H9 (cell line): ENCODE results near the gene TSEN34. TPM values are rescaled to one million over a fixed set of nuclear protein-coding genes. Genes with fewer than 3 reads are reported as not detected.

Experiments used
- DNase-seq: peaks from one replicate; pipeline ENCODE4 v3.0.0-alpha.2; 2017
- H2AFZ ChIP-seq: one replicate; pipeline ENCODE4 v1.6.1; 2013; ENCODE audit warnings: mild to moderate bottlenecking, low read length, control low read depth, moderate library complexity
- H2AK5ac ChIP-seq: 2 replicates; pipeline ENCODE4 v1.6.1; 2013; ENCODE audit warnings: low read length, control low read depth, mixed read lengths; ENCODE audit not compliant: insufficient read length
- H2BK120ac ChIP-seq: one replicate; pipeline ENCODE4 v1.6.1; 2013; ENCODE audit warnings: low read depth, mild to moderate bottlenecking, low read length, control low read depth, inconsistent platforms; ENCODE audit not compliant: poor library complexity, severe bottlenecking
- H2BK12ac ChIP-seq: 2 replicates; pipeline ENCODE4 v1.6.1; 2013; ENCODE audit warnings: low read length, control low read depth, mixed read lengths, low read depth; ENCODE audit not compliant: insufficient read length
- H2BK15ac ChIP-seq: 2 replicates; pipeline ENCODE4 v1.6.1; 2013; ENCODE audit warnings: low read depth, low read length, control low read depth
- H2BK20ac ChIP-seq: one replicate; pipeline ENCODE4 v1.6.1; 2013; ENCODE audit warnings: low read depth, mild to moderate bottlenecking, low read length, control low read depth, inconsistent platforms; ENCODE audit not compliant: poor library complexity, severe bottlenecking
- H2BK5ac ChIP-seq: 2 replicates; pipeline ENCODE4 v1.6.1; 2013; ENCODE audit warnings: low read length, control low read depth, mixed read lengths; ENCODE audit not compliant: insufficient read length
- H3K14ac ChIP-seq: 2 replicates; pipeline ENCODE4 v1.6.1; 2013; ENCODE audit warnings: low read length, control low read depth; ENCODE audit not compliant: insufficient read depth
- H3K18ac ChIP-seq: 2 replicates; pipeline ENCODE4 v1.6.1; 2013; ENCODE audit warnings: low read depth, mild to moderate bottlenecking, mixed read lengths, low read length, control low read depth; ENCODE audit not compliant: insufficient read length
- H3K23ac ChIP-seq: 2 replicates; pipeline ENCODE4 v1.6.1; 2013; ENCODE audit warnings: low read length, control low read depth, mixed read lengths, low read depth; ENCODE audit not compliant: insufficient read length
- H3K23me2 ChIP-seq: 2 replicates; pipeline ENCODE4 v1.6.1; 2013; ENCODE audit warnings: low read depth, mild to moderate bottlenecking, mixed read lengths, low read length, control low read depth; ENCODE audit not compliant: insufficient read length, poor library complexity, severe bottlenecking
- H3K27ac ChIP-seq: 2 replicates; pipeline ENCODE4 v1.5.1; 2013; ENCODE audit warnings: low read length, control low read depth, mixed read lengths, low read depth; ENCODE audit not compliant: insufficient read length
- H3K27me3 ChIP-seq: 2 replicates; pipeline ENCODE4 v1.6.1; 2013; ENCODE audit warnings: low read length, control low read depth, inconsistent platforms; ENCODE audit not compliant: insufficient read depth
- H3K4ac ChIP-seq: 2 replicates; pipeline ENCODE4 v1.6.1; 2013; ENCODE audit warnings: low read depth, mild to moderate bottlenecking, control low read depth, inconsistent platforms, low read length, moderate library complexity
- H3K4me1 ChIP-seq: 2 replicates; pipeline ENCODE4 v1.6.1; 2013; ENCODE audit warnings: low read length, control low read depth, inconsistent platforms; ENCODE audit not compliant: insufficient read depth
- H3K4me2 ChIP-seq: 2 replicates; pipeline ENCODE4 v1.6.1; 2013; ENCODE audit warnings: low read length, control low read depth, mixed read lengths; ENCODE audit not compliant: insufficient read length, insufficient read depth
- H3K56ac ChIP-seq: 2 replicates; pipeline ENCODE4 v1.6.1; 2013; ENCODE audit warnings: low read depth, mild to moderate bottlenecking, mixed read lengths, low read length, control low read depth; ENCODE audit not compliant: insufficient read length
- H3K79me1 ChIP-seq: 2 replicates; pipeline ENCODE4 v1.6.1; 2013; ENCODE audit warnings: low read depth, mild to moderate bottlenecking, moderate library complexity, low read length, control low read depth, inconsistent platforms; ENCODE audit not compliant: insufficient read depth, poor library complexity, severe bottlenecking
- H3K79me2 ChIP-seq: 2 replicates; pipeline ENCODE4 v1.6.1; 2013; ENCODE audit warnings: low read length, control low read depth, inconsistent platforms; ENCODE audit not compliant: insufficient read depth
- H3K9ac ChIP-seq: 2 replicates; pipeline ENCODE4 v1.6.1; 2013; ENCODE audit warnings: low read length, control low read depth, mixed read lengths; ENCODE audit not compliant: insufficient read length; ENCODE audit errors: extremely low read depth
- H3K9me3 ChIP-seq: one replicate; pipeline ENCODE4 v1.6.1; 2013; ENCODE audit warnings: low read depth, low read length, inconsistent platforms; ENCODE audit not compliant: control insufficient read depth
- H3T11ph ChIP-seq: one replicate; pipeline ENCODE4 v1.6.1; 2013; ENCODE audit warnings: mild to moderate bottlenecking, low read length, control low read depth, inconsistent platforms
- H4K20me1 ChIP-seq: one replicate; pipeline ENCODE4 v1.6.1; 2013; ENCODE audit not compliant: control insufficient read depth, insufficient read length, insufficient read depth
- H4K5ac ChIP-seq: 2 replicates; pipeline ENCODE4 v1.6.1; 2013; ENCODE audit warnings: low read depth, mild to moderate bottlenecking, mixed read lengths, low read length, control low read depth; ENCODE audit not compliant: insufficient read length
- H4K8ac ChIP-seq: replicated peaks from 2 replicates; pipeline ENCODE4 v1.6.1; 2013; ENCODE audit warnings: low read length, control low read depth, mixed read lengths, low read depth; ENCODE audit not compliant: insufficient read length
- H4K91ac ChIP-seq: 2 replicates; pipeline ENCODE4 v1.6.1; 2013; ENCODE audit warnings: low read depth, mild to moderate bottlenecking, moderate library complexity, mixed read lengths, low read length, control low read depth; ENCODE audit not compliant: insufficient read length
- H3K27ac Mint-ChIP-seq, 3 experiments: 2 replicates in 2 of 3; 3 replicates in 1 of 3; pipeline ENCODE4 v1.8.0; 2020 to 2021; ENCODE audit warnings: mixed read lengths in 3 of 3, mild to moderate bottlenecking in 1 of 3, moderate library complexity in 1 of 3
- H3K27me3 Mint-ChIP-seq: 2 replicates; pipeline ENCODE4 v1.8.0; 2021; ENCODE audit warnings: low read depth, mild to moderate bottlenecking, moderate library complexity, mixed read lengths
- H3K36me3 Mint-ChIP-seq, 3 experiments: 2 replicates in 2 of 3; 3 replicates in 1 of 3; pipeline ENCODE4 v1.8.0; 2020 to 2021; ENCODE audit warnings: low read depth in 3 of 3, mixed read lengths in 3 of 3; ENCODE audit not compliant: insufficient read depth in 1 of 3
- H3K4me1 Mint-ChIP-seq, 2 experiments: 2 replicates each; pipeline ENCODE4 v1.8.0; 2020; ENCODE audit warnings: mixed read lengths in 2 of 2
- H3K4me3 Mint-ChIP-seq, 2 experiments: 2 replicates in 1 of 2; 3 replicates in 1 of 2; pipeline ENCODE4 v1.8.0; 2020 to 2021; ENCODE audit warnings: mild to moderate bottlenecking in 2 of 2, mixed read lengths in 2 of 2, moderate library complexity in 1 of 2
- H3K9me3 Mint-ChIP-seq, 2 experiments: 2 replicates in 1 of 2; 3 replicates in 1 of 2; pipeline ENCODE4 v1.8.0; 2020; ENCODE audit warnings: mild to moderate bottlenecking in 2 of 2, mixed read lengths in 2 of 2, moderate library complexity in 1 of 2
- WGBS: extraction: QIAGEN DNeasy Blood & Tissue Kit; methylation state at CpG from one replicate; pipeline ENCODE4 v1.1.7; 2013; ENCODE audit warnings: missing lambda C conversion rate, low lambda C conversion rate, mixed read lengths; ENCODE audit not compliant: insufficient read length; ENCODE audit errors: extremely low coverage; 5-methylcytosine and 5-hydroxymethylcytosine counted together
- total RNA-seq: library from RNA; stranded (reverse); gene quantifications from 2 replicates; pipeline ENCODE4 v1.2.1, GENCODE V29; 2021
- TF ChIP-seq, protein P1 (sequence below): fragments of 200-600 bp; sonication (generic); conservative IDR thresholded peaks from 3 replicates; pipeline ENCODE4 v1.8.0; 2021; ENCODE audit warnings: antibody characterized with exemption, mild to moderate bottlenecking

TSEN34 gene
- total RNA-seq, 1 experiment from 2014 or later: 28.3 TPM

DNA sequence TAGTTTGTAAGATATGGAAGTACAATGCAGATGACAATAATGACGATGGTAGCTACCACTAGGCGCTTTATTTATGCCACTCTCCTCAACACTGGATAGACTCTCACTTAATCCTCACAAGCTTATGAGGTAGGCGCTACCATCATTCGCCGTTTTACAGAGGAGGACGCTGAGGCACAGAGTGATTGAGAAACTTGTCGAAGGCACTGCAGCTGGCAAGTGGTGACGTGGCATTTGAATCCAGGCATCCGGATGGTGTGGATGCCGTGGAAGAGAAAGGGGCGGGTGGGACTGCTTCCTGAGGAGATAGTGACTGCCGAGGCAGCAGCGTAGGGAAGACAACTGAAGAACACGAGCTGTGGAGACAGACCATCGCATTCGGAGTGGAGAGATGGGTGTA lies 8.3 kb downstream of the TSEN34 start:
- Histone ChIP-seq H3T11ph (no peak overlapping the region), H3K4me1 (peaks cover 3% of the 10 kb centered on the region), H3K4ac (no peak overlapping the region), H2BK5ac (no peak overlapping the region), H4K91ac (no peak overlapping the region), H2BK15ac (no peak overlapping the region), H2BK20ac (no peak overlapping the region), H3K14ac (no peak overlapping the region), H3K27ac (no peak overlapping the region), H3K9me3 (no peaks in the 10 kb centered on the region), H2BK12ac (no peak overlapping the region), H3K4me2 (no peak overlapping the region), H3K9ac (no peak overlapping the region), H2AK5ac (no peak overlapping the region), H2BK120ac (no peak overlapping the region), H3K27me3 (no peaks in the 10 kb centered on the region), H4K8ac (no peak overlapping the region), H3K79me2 (peaks cover 34% of the 10 kb centered on the region), H4K5ac (no peak overlapping the region), H4K20me1 (no peaks in the 10 kb centered on the region), H2AFZ (no peak overlapping the region), H3K23ac (no peak overlapping the region), H3K18ac (no peak overlapping the region), H3K23me2 (peaks cover 7% of the 10 kb centered on the region), H3K79me1 (peaks cover 6% of the 10 kb centered on the region), H3K56ac (no peak overlapping the region)
- peaks cover 47 to 59% (median 56%) of the 10 kb centered on the region in 3 experiments for H3K36me3 Mint-ChIP-seq
- H3K4me1 Mint-ChIP-seq: peaks cover 27 to 37% of the 10 kb centered on the region in 2 experiments
- no peaks in the 10 kb centered on the region; the same call in 1 of the 2 replicates for H3K27me3 Mint-ChIP-seq
- TF ChIP-seq, protein P1, sequence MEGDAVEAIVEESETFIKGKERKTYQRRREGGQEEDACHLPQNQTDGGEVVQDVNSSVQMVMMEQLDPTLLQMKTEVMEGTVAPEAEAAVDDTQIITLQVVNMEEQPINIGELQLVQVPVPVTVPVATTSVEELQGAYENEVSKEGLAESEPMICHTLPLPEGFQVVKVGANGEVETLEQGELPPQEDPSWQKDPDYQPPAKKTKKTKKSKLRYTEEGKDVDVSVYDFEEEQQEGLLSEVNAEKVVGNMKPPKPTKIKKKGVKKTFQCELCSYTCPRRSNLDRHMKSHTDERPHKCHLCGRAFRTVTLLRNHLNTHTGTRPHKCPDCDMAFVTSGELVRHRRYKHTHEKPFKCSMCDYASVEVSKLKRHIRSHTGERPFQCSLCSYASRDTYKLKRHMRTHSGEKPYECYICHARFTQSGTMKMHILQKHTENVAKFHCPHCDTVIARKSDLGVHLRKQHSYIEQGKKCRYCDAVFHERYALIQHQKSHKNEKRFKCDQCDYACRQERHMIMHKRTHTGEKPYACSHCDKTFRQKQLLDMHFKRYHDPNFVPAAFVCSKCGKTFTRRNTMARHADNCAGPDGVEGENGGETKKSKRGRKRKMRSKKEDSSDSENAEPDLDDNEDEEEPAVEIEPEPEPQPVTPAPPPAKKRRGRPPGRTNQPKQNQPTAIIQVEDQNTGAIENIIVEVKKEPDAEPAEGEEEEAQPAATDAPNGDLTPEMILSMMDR: no peak
- H3K9me3 Mint-ChIP-seq: no peaks in the 10 kb centered on the region
- H3K27ac Mint-ChIP-seq: peak overlapping the region; percentile 56 to 89 (median 82); a peak in 6 of 7 replicates
- peak overlapping the region; percentile 46 to 98 for H3K4me3 Mint-ChIP-seq
- WGBS: no CpG with 5 or more reads among the region's 16 CpGs
- no peak for DNase-seq
